GM18526 (cell line): ENCODE results near the gene LRRC4.

Experiments used
- POLR2A ChIP-seq: IDR thresholded peaks from 3 replicates; pipeline ENCODE4 v1.6.1; 2011; ENCODE audit not compliant: insufficient read length; ENCODE audit errors: extremely low read depth

The LRRC4 gene

GRCh38 chr7:128008141-128008540 lies 23.1 kb downstream of the LRRC4 start:
- TF ChIP-seq POLR2A, result no peak

GRCh38 chr7:128007303-128007680 lies 23.9 kb downstream of the LRRC4 start:
- no peak for TF ChIP-seq POLR2A

GRCh38 chr7:128006550-128007302 lies 24.5 kb downstream of the LRRC4 start:
- no peak for TF ChIP-seq POLR2A

GRCh38 chr7:128005759-128006159 lies 25.5 kb downstream of the LRRC4 start:
- no peak for TF ChIP-seq POLR2A

- TF ChIP-seq POLR2A, result no peak
Observed at GRCh38 chr7:128005117-128005516, 26.1 kb downstream of the LRRC4 start.

GRCh38 chr7:128004623-128005022 lies 26.6 kb downstream of the LRRC4 start:
- no peak for TF ChIP-seq POLR2A

- TF ChIP-seq POLR2A, result no peak
Observed at GRCh38 chr7:128003787-128004186, 27.4 kb downstream of the LRRC4 start.

- TF ChIP-seq POLR2A, result no peak
Observed at GRCh38 chr7:128003167-128003566, 28.1 kb downstream of the LRRC4 start.

- no peak for TF ChIP-seq POLR2A
Observed at GRCh38 chr7:128000854-128001265, 30.4 kb downstream of the LRRC4 start.

- TF ChIP-seq POLR2A, result no peak
Observed at GRCh38 chr7:128000048-128000447, 31.2 kb downstream of the LRRC4 start.

- no peak for TF ChIP-seq POLR2A
Observed at GRCh38 chr7:127998671-127999070, 32.6 kb downstream of the LRRC4 start.

- TF ChIP-seq POLR2A, result no peak
Observed at GRCh38 chr7:127997226-127997922, 33.9 kb downstream of the LRRC4 start.

GRCh38 chr7:127996253-127997071 lies 34.8 kb downstream of the LRRC4 start:
- TF ChIP-seq POLR2A, result no peak

GRCh38 chr7:127995881-127996215 lies 35.4 kb downstream of the LRRC4 start:
- no peak for TF ChIP-seq POLR2A

- no peak for TF ChIP-seq POLR2A
Observed at GRCh38 chr7:127995156-127995880, 35.9 kb downstream of the LRRC4 start.
